Measurements from ENCODE around the gene ITGAL. TPM values are rescaled to one million over a fixed set of nuclear protein-coding genes. Genes with fewer than 3 reads are reported as not detected.
"Not testable (repeated sequence)": the region's sequence is repeated elsewhere in the genome, so short reads cannot be mapped to it uniquely, and the experiment has no call there.

Gene ITGAL
- total and polyA plus RNA-seq, 2 of the 13 experiments (the other 11 are each of a cell fraction or from before 2014, with no cell fraction given): 0.86 to 1.2 TPM

DNA sequence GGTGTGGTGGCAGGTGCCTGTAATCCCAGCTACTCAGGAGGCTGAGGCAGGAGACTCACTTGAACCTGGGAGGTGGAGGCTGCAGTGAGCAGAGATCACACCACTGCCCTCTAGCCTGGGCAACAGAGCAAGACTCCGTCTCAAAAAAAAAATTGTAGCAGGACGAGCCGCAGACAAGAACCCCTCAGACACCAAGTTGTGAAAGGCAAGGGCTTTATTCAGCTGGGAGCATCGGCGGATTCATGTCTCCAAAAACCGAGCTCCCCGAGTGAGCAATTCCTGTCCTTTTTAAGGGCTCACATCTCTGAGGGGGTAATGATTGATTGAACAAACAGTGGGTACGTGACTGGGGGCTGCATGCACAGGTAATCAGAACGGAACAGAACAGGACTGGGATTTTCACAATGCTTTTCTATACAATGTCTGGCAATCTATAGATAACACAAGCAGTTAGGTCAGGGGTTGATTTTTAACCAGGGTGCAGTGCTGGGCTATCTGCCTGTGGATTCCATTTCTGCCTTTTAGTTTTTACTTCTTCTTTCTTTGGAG is 68.4 kb downstream of the ITGAL start (continued):
- TF ChIP-seq, protein P1, sequence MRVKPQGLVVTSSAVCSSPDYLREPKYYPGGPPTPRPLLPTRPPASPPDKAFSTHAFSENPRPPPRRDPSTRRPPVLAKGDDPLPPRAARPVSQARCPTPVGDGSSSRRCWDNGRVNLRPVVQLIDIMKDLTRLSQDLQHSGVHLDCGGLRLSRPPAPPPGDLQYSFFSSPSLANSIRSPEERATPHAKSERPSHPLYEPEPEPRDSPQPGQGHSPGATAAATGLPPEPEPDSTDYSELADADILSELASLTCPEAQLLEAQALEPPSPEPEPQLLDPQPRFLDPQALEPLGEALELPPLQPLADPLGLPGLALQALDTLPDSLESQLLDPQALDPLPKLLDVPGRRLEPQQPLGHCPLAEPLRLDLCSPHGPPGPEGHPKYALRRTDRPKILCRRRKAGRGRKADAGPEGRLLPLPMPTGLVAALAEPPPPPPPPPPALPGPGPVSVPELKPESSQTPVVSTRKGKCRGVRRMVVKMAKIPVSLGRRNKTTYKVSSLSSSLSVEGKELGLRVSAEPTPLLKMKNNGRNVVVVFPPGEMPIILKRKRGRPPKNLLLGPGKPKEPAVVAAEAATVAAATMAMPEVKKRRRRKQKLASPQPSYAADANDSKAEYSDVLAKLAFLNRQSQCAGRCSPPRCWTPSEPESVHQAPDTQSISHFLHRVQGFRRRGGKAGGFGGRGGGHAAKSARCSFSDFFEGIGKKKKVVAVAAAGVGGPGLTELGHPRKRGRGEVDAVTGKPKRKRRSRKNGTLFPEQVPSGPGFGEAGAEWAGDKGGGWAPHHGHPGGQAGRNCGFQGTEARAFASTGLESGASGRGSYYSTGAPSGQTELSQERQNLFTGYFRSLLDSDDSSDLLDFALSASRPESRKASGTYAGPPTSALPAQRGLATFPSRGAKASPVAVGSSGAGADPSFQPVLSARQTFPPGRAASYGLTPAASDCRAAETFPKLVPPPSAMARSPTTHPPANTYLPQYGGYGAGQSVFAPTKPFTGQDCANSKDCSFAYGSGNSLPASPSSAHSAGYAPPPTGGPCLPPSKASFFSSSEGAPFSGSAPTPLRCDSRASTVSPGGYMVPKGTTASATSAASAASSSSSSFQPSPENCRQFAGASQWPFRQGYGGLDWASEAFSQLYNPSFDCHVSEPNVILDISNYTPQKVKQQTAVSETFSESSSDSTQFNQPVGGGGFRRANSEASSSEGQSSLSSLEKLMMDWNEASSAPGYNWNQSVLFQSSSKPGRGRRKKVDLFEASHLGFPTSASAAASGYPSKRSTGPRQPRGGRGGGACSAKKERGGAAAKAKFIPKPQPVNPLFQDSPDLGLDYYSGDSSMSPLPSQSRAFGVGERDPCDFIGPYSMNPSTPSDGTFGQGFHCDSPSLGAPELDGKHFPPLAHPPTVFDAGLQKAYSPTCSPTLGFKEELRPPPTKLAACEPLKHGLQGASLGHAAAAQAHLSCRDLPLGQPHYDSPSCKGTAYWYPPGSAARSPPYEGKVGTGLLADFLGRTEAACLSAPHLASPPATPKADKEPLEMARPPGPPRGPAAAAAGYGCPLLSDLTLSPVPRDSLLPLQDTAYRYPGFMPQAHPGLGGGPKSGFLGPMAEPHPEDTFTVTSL (CRISPR knock-in tag; IDR thresholded peaks at IDR 0.05; ENCODE audit: borderline replicate concordance): peak; percentile 88
- peak; percentile 80 for TF ChIP-seq POGZ (CRISPR knock-in tag; IDR thresholded peaks at IDR 0.05)
- TF ChIP-seq, protein P2, sequence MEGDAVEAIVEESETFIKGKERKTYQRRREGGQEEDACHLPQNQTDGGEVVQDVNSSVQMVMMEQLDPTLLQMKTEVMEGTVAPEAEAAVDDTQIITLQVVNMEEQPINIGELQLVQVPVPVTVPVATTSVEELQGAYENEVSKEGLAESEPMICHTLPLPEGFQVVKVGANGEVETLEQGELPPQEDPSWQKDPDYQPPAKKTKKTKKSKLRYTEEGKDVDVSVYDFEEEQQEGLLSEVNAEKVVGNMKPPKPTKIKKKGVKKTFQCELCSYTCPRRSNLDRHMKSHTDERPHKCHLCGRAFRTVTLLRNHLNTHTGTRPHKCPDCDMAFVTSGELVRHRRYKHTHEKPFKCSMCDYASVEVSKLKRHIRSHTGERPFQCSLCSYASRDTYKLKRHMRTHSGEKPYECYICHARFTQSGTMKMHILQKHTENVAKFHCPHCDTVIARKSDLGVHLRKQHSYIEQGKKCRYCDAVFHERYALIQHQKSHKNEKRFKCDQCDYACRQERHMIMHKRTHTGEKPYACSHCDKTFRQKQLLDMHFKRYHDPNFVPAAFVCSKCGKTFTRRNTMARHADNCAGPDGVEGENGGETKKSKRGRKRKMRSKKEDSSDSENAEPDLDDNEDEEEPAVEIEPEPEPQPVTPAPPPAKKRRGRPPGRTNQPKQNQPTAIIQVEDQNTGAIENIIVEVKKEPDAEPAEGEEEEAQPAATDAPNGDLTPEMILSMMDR (CRISPR knock-in tag; IDR thresholded peaks at IDR 0.05): peak; percentile 37
- not testable (repeated sequence) for TF ChIP-seq NR2F6 (IDR thresholded peaks at IDR 0.05)
- TF ChIP-seq NR2F6 (CRISPR knock-in tag; IDR thresholded peaks at IDR 0.05): peak; percentile 55
- TF ChIP-seq PRMT3 (CRISPR knock-in tag; IDR thresholded peaks at IDR 0.05; ENCODE audit: borderline replicate concordance, low read depth): 0 out of 2 replicates have a peak, but pooled peaks have one; percentile 37
- peak; percentile 76 for TF ChIP-seq ZNF543 (CRISPR knock-in tag; IDR thresholded peaks at IDR 0.05)
- TF ChIP-seq ZNF124 (CRISPR knock-in tag; IDR thresholded peaks at IDR 0.05): peak; percentile 19; the same call in 1 of the 2 replicates
- 0 out of 2 replicates have a peak, but pooled peaks have one; percentile 43 for TF ChIP-seq ZNF446 (CRISPR knock-in tag; IDR thresholded peaks at IDR 0.05)
- peak; percentile 40; the same call in 1 of the 2 replicates for TF ChIP-seq ZNF629 (CRISPR knock-in tag; conservative IDR thresholded peaks at IDR 0.05)
- TF ChIP-seq ADNP (CRISPR knock-in tag; IDR thresholded peaks at IDR 0.05): peak; percentile 98
- TF ChIP-seq, protein P3, sequence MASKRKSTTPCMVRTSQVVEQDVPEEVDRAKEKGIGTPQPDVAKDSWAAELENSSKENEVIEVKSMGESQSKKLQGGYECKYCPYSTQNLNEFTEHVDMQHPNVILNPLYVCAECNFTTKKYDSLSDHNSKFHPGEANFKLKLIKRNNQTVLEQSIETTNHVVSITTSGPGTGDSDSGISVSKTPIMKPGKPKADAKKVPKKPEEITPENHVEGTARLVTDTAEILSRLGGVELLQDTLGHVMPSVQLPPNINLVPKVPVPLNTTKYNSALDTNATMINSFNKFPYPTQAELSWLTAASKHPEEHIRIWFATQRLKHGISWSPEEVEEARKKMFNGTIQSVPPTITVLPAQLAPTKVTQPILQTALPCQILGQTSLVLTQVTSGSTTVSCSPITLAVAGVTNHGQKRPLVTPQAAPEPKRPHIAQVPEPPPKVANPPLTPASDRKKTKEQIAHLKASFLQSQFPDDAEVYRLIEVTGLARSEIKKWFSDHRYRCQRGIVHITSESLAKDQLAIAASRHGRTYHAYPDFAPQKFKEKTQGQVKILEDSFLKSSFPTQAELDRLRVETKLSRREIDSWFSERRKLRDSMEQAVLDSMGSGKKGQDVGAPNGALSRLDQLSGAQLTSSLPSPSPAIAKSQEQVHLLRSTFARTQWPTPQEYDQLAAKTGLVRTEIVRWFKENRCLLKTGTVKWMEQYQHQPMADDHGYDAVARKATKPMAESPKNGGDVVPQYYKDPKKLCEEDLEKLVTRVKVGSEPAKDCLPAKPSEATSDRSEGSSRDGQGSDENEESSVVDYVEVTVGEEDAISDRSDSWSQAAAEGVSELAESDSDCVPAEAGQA (IDR thresholded peaks at IDR 0.05; ENCODE audit: low read depth): peak; percentile 46; the same call in 1 of the 2 replicates
- TF ChIP-seq, protein P3 (CRISPR knock-in tag; IDR thresholded peaks at IDR 0.05; ENCODE audit: borderline replicate concordance): not testable (repeated sequence)
- peak; percentile 50; the same call in 1 of the 2 replicates for TF ChIP-seq NR2F2 (IDR thresholded peaks at IDR 0.05; ENCODE audit: borderline replicate concordance, low read depth)
- peak; percentile 77 for TF ChIP-seq KDM1A (CRISPR knock-in tag; IDR thresholded peaks at IDR 0.05)
